ENCODE results near the gene TRIM17.

GRCh38 chr1:228460821-228461220 lies 44.2 kb upstream of the TRIM17 start:
- TF ChIP-seq CTCF (IDR thresholded peaks at IDR 0.05; ENCODE audit: low read depth, low read length) (no peak), MYC (IDR thresholded peaks at IDR 0.05; ENCODE audit: low read depth, low read length) (no peak), POLR2A (IDR thresholded peaks at IDR 0.05; ENCODE audit: extremely low read depth, insufficient read length) (no peak), MAX (IDR thresholded peaks at IDR 0.05; ENCODE audit: low read depth, low read length) (no peak)

All from NB4 (cell line).